Measurements from ENCODE around the gene DNM3. TPM values are rescaled to one million over a fixed set of nuclear protein-coding genes. Genes with fewer than 3 reads are reported as not detected.

The DNM3 gene
- total and polyA plus RNA-seq, 9 donors, result 3.1 to 6.5 (median 4.4) TPM

GRCh38 chr1:172326136-172326535, 484.8 kb downstream of the DNM3 start:
- no peak overlapping the region for H3K27ac ChIP-seq
- intact Hi-C loops (cut with DNase I), result no loop called here
- TF ChIP-seq, protein P1, sequence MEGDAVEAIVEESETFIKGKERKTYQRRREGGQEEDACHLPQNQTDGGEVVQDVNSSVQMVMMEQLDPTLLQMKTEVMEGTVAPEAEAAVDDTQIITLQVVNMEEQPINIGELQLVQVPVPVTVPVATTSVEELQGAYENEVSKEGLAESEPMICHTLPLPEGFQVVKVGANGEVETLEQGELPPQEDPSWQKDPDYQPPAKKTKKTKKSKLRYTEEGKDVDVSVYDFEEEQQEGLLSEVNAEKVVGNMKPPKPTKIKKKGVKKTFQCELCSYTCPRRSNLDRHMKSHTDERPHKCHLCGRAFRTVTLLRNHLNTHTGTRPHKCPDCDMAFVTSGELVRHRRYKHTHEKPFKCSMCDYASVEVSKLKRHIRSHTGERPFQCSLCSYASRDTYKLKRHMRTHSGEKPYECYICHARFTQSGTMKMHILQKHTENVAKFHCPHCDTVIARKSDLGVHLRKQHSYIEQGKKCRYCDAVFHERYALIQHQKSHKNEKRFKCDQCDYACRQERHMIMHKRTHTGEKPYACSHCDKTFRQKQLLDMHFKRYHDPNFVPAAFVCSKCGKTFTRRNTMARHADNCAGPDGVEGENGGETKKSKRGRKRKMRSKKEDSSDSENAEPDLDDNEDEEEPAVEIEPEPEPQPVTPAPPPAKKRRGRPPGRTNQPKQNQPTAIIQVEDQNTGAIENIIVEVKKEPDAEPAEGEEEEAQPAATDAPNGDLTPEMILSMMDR (IDR thresholded peaks at IDR 0.05), result no peak
- TF ChIP-seq POLR2A (IDR thresholded peaks at IDR 0.05) (no peak), EP300 (IDR thresholded peaks at IDR 0.05) (no peak)

DNA sequence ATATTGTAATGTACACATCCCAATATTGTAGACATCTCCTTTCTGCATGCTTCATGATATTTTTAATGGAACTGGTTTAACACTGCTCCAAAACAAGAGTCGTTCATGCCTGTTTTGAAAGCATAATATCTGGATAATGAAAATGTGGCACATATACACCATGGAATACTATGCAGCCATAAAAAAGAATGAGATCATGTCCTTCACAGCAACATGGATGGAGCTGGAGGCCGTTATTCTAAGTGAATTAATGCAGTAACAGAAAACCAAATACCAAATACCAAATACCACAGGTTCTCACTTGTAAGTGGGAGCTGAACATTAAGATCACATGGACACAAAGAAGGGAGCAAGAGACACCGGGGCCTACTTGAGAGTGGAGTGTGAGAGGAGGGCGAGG, 487.0 kb downstream of the DNM3 start:
- WGBS, 3 donors, result 93 to 97% (median 94%) methylated on average over 4 of the region's 4 CpGs
- no peaks in the 10 kb centered on the region for H3K27me3 ChIP-seq
- peaks cover 4% of the 10 kb centered on the region for H3K4me1 ChIP-seq (ENCODE audit: insufficient read depth)
- no peak overlapping the region for H3K27ac ChIP-seq
- no peaks in the 10 kb centered on the region for H3K9me3 ChIP-seq
- no peaks in the 10 kb centered on the region for H3K36me3 ChIP-seq
- TF ChIP-seq EP300 (IDR thresholded peaks at IDR 0.05), result no peak
- TF ChIP-seq, protein P1 (IDR thresholded peaks at IDR 0.05), result no peak
- H3K4me3 ChIP-seq, result no peak overlapping the region
- intact Hi-C loops (cut with DNase I), result no loop called here
- no peak for DNase-seq

More at GRCh38 chr1:172326136-172326535, 484.8 kb downstream of the DNM3 start:
- H3K4me1 ChIP-seq (ENCODE audit: insufficient read depth), result peaks cover 14% of the 10 kb centered on the region
- DNase-seq, result no peak
- no peaks in the 10 kb centered on the region for H3K36me3 ChIP-seq
- no peaks in the 10 kb centered on the region for H3K27me3 ChIP-seq
- H3K4me3 ChIP-seq, result no peak overlapping the region
- H3K9me3 ChIP-seq, result no peaks in the 10 kb centered on the region
- WGBS, 3 donors, result 94 to 97% (median 95%) methylated on average over 2 of the region's 2 CpGs

GRCh38 chr1:172332230-172332629, 490.9 kb downstream of the DNM3 start:
- intact Hi-C loops (cut with DNase I), result no loop called here
- no peaks in the 10 kb centered on the region for H3K9me3 ChIP-seq
- H3K4me3 ChIP-seq, result no peak overlapping the region
- no peaks in the 10 kb centered on the region for H3K4me1 ChIP-seq (ENCODE audit: insufficient read depth)
- DNase-seq, result no peak
- 96 to 97% (median 97%) methylated on average over 4 of the region's 4 CpGs for WGBS, 3 donors
- no peak for TF ChIP-seq EP300 (IDR thresholded peaks at IDR 0.05)
- no peak for TF ChIP-seq POLR2A (IDR thresholded peaks at IDR 0.05)
- TF ChIP-seq, protein P1 (IDR thresholded peaks at IDR 0.05), result no peak
- no peaks in the 10 kb centered on the region for H3K36me3 ChIP-seq
- no peak overlapping the region for H3K27ac ChIP-seq
- H3K27me3 ChIP-seq, result no peaks in the 10 kb centered on the region

GRCh38 chr1:172335377-172335776, 494.1 kb downstream of the DNM3 start:
- intact Hi-C loops (cut with DNase I), result no loop called here
- Histone ChIP-seq H3K9me3 (no peaks in the 10 kb centered on the region), H3K36me3 (no peaks in the 10 kb centered on the region), H3K27me3 (no peaks in the 10 kb centered on the region), H3K27ac (no peak overlapping the region), H3K4me1 (ENCODE audit: insufficient read depth) (no peaks in the 10 kb centered on the region), H3K4me3 (no peak overlapping the region)
- DNase-seq, result no peak
- TF ChIP-seq POLR2A (IDR thresholded peaks at IDR 0.05) (no peak), EP300 (IDR thresholded peaks at IDR 0.05) (no peak)
- TF ChIP-seq, protein P1 (IDR thresholded peaks at IDR 0.05), result no peak
